ENCODE results near the gene PRSS2.

Gene PRSS2

DNA sequence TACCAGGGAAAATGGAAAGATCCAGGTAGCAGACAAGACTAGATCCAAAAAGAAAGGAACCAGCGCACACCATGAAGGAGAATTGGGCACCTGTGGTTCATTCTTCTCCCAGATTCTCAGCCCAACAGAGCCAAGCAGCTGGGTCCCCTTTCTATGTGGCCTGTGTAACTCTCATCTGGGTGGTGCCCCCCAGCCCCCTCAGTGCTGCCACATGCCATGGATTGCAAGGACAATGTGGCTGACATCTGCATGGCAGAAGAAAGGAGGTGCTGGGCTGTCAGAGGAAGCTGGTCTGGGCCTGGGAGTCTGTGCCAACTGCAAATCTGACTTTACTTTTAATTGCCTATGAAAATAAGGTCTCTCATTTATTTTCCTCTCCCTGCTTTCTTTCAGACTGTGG, 21.4 kb downstream of the PRSS2 start:
- DNase-seq (ENCODE audit: low read depth in 1 of 2, low spot score in 1 of 2) = no peak
- H3K4me3 ChIP-seq (replicated peaks; ENCODE audit: insufficient read depth, low read length) = no peak overlapping the region
- TF ChIP-seq SPI1 (IDR thresholded peaks at IDR 0.05; ENCODE audit: borderline replicate concordance, low read depth) (no peak), GABPA (IDR thresholded peaks at IDR 0.05; ENCODE audit: low read depth) (no peak), POLR2AphosphoS5 (IDR thresholded peaks at IDR 0.05; ENCODE audit: low read depth) (no peak)
- TF ChIP-seq, protein P1, sequence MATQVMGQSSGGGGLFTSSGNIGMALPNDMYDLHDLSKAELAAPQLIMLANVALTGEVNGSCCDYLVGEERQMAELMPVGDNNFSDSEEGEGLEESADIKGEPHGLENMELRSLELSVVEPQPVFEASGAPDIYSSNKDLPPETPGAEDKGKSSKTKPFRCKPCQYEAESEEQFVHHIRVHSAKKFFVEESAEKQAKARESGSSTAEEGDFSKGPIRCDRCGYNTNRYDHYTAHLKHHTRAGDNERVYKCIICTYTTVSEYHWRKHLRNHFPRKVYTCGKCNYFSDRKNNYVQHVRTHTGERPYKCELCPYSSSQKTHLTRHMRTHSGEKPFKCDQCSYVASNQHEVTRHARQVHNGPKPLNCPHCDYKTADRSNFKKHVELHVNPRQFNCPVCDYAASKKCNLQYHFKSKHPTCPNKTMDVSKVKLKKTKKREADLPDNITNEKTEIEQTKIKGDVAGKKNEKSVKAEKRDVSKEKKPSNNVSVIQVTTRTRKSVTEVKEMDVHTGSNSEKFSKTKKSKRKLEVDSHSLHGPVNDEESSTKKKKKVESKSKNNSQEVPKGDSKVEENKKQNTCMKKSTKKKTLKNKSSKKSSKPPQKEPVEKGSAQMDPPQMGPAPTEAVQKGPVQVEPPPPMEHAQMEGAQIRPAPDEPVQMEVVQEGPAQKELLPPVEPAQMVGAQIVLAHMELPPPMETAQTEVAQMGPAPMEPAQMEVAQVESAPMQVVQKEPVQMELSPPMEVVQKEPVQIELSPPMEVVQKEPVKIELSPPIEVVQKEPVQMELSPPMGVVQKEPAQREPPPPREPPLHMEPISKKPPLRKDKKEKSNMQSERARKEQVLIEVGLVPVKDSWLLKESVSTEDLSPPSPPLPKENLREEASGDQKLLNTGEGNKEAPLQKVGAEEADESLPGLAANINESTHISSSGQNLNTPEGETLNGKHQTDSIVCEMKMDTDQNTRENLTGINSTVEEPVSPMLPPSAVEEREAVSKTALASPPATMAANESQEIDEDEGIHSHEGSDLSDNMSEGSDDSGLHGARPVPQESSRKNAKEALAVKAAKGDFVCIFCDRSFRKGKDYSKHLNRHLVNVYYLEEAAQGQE (IDR thresholded peaks at IDR 0.05; ENCODE audit: insufficient replicate concordance, low read depth) = no peak
- TF ChIP-seq, protein P2, sequence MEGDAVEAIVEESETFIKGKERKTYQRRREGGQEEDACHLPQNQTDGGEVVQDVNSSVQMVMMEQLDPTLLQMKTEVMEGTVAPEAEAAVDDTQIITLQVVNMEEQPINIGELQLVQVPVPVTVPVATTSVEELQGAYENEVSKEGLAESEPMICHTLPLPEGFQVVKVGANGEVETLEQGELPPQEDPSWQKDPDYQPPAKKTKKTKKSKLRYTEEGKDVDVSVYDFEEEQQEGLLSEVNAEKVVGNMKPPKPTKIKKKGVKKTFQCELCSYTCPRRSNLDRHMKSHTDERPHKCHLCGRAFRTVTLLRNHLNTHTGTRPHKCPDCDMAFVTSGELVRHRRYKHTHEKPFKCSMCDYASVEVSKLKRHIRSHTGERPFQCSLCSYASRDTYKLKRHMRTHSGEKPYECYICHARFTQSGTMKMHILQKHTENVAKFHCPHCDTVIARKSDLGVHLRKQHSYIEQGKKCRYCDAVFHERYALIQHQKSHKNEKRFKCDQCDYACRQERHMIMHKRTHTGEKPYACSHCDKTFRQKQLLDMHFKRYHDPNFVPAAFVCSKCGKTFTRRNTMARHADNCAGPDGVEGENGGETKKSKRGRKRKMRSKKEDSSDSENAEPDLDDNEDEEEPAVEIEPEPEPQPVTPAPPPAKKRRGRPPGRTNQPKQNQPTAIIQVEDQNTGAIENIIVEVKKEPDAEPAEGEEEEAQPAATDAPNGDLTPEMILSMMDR (IDR thresholded peaks at IDR 0.05; ENCODE audit: insufficient read depth, low read length) = no peak
- H3K27me3 ChIP-seq (ENCODE audit: insufficient read depth, poor library complexity, severe bottlenecking) = peaks cover 26% of the 10 kb centered on the region
- no peak overlapping the region for H3K27ac ChIP-seq (replicated peaks)

GRCh38 chr7:142792593-142792992, 21.8 kb downstream of the PRSS2 start:
- DNase-seq (ENCODE audit: low read depth in 1 of 2, low spot score in 1 of 2) = no peak
- TF ChIP-seq POLR2AphosphoS5 (IDR thresholded peaks at IDR 0.05; ENCODE audit: low read depth) (no peak), GABPA (IDR thresholded peaks at IDR 0.05; ENCODE audit: low read depth) (no peak), SPI1 (IDR thresholded peaks at IDR 0.05; ENCODE audit: borderline replicate concordance, low read depth) (no peak)
- TF ChIP-seq, protein P1 (IDR thresholded peaks at IDR 0.05; ENCODE audit: insufficient replicate concordance, low read depth) = no peak
- TF ChIP-seq, protein P2 (IDR thresholded peaks at IDR 0.05; ENCODE audit: insufficient read depth, low read length) = no peak
- no peak overlapping the region for H3K4me3 ChIP-seq (replicated peaks; ENCODE audit: insufficient read depth, low read length)
- no peak overlapping the region for H3K27ac ChIP-seq (replicated peaks)
- peaks cover 30% of the 10 kb centered on the region for H3K27me3 ChIP-seq (ENCODE audit: insufficient read depth, poor library complexity, severe bottlenecking)

- peaks cover 36% of the 10 kb centered on the region for H3K27me3 ChIP-seq (ENCODE audit: insufficient read depth, poor library complexity, severe bottlenecking)
- TF ChIP-seq GABPA (IDR thresholded peaks at IDR 0.05; ENCODE audit: low read depth) (no peak), SPI1 (IDR thresholded peaks at IDR 0.05; ENCODE audit: borderline replicate concordance, low read depth) (no peak), POLR2AphosphoS5 (IDR thresholded peaks at IDR 0.05; ENCODE audit: low read depth) (no peak)
- TF ChIP-seq, protein P1 (IDR thresholded peaks at IDR 0.05; ENCODE audit: insufficient replicate concordance, low read depth) = no peak
- TF ChIP-seq, protein P2 (IDR thresholded peaks at IDR 0.05; ENCODE audit: insufficient read depth, low read length) = no peak
- DNase-seq (ENCODE audit: low read depth in 1 of 2, low spot score in 1 of 2) = no peak
- no peak overlapping the region for H3K4me3 ChIP-seq (replicated peaks; ENCODE audit: insufficient read depth, low read length)
- H3K27ac ChIP-seq (replicated peaks) = no peak overlapping the region
These were observed 22.4 kb downstream of the PRSS2 start for GRCh38 chr7:142793156-142793555.
